ENCODE measurements around the gene GFRA1.

GRCh38 chr10:116255886-116256751 lies 16.9 kb downstream of the GFRA1 start:
- no peak for TF ChIP-seq POLR2A (IDR thresholded peaks at IDR 0.05; ENCODE audit: extremely low read depth, insufficient read length)
- TF ChIP-seq, protein P1, sequence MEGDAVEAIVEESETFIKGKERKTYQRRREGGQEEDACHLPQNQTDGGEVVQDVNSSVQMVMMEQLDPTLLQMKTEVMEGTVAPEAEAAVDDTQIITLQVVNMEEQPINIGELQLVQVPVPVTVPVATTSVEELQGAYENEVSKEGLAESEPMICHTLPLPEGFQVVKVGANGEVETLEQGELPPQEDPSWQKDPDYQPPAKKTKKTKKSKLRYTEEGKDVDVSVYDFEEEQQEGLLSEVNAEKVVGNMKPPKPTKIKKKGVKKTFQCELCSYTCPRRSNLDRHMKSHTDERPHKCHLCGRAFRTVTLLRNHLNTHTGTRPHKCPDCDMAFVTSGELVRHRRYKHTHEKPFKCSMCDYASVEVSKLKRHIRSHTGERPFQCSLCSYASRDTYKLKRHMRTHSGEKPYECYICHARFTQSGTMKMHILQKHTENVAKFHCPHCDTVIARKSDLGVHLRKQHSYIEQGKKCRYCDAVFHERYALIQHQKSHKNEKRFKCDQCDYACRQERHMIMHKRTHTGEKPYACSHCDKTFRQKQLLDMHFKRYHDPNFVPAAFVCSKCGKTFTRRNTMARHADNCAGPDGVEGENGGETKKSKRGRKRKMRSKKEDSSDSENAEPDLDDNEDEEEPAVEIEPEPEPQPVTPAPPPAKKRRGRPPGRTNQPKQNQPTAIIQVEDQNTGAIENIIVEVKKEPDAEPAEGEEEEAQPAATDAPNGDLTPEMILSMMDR (IDR thresholded peaks at IDR 0.05; ENCODE audit: low read depth, low read length): no peak
- TF ChIP-seq, protein P2, sequence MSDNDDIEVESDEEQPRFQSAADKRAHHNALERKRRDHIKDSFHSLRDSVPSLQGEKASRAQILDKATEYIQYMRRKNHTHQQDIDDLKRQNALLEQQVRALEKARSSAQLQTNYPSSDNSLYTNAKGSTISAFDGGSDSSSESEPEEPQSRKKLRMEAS (IDR thresholded peaks at IDR 0.05; ENCODE audit: low read depth, low read length): no peak

All from NB4 (cell line).